DOHH2 (cell line): ENCODE data around the gene CACNA2D4.

Experiments used
- H3F3A ChIP-seq: fragments of 200-600 bp; sonication (generic), shearing (Covaris generic); 2 replicates; pipeline ENCODE4 v1.6.0; 2016; ENCODE audit warnings: antibody characterized with exemption, mild to moderate bottlenecking; ENCODE audit not compliant: control insufficient read depth, insufficient read depth
- H3K27ac ChIP-seq: fragments of 200-600 bp; sonication (generic); 2 replicates; pipeline ENCODE4 v1.5.1; 2014; ENCODE audit warnings: low read depth, mild to moderate bottlenecking, low read length, moderate library complexity
- H3K27me3 ChIP-seq: fragments of 200-600 bp; sonication (generic); 2 replicates; pipeline ENCODE4 v1.6.1; 2014; ENCODE audit warnings: mild to moderate bottlenecking, low read length, mixed read lengths; ENCODE audit not compliant: control insufficient read depth
- H3K36me3 ChIP-seq: fragments of 200-600 bp; sonication (generic); 2 replicates; pipeline ENCODE4 v1.6.1; 2014; ENCODE audit warnings: mild to moderate bottlenecking, low read length, moderate library complexity, mixed read lengths; ENCODE audit not compliant: control insufficient read depth
- H3K4me1 ChIP-seq: fragments of 200-600 bp; sonication (generic); 2 replicates; pipeline ENCODE4 v1.6.1; 2014; ENCODE audit warnings: mild to moderate bottlenecking, low read length, mixed read lengths; ENCODE audit not compliant: control insufficient read depth
- H3K4me2 ChIP-seq: fragments of 200-600 bp; sonication (generic); 2 replicates; pipeline ENCODE4 v1.6.0; 2014; ENCODE audit warnings: mild to moderate bottlenecking, low read length, moderate library complexity
- H3K4me3 ChIP-seq: fragments of 200-600 bp; sonication (generic); 2 replicates; pipeline ENCODE4 v1.5.1; 2014; ENCODE audit warnings: mild to moderate bottlenecking, low read length, mixed read lengths
- H3K79me2 ChIP-seq: fragments of 200-600 bp; sonication (generic); 2 replicates; pipeline ENCODE4 v1.6.1; 2014; ENCODE audit warnings: mild to moderate bottlenecking, low read length, mixed read lengths; ENCODE audit not compliant: control insufficient read depth
- H3K9me2 ChIP-seq: fragments of 200-600 bp; sonication (generic); replicated peaks from 2 replicates; pipeline ENCODE4 v1.6.1; 2014; ENCODE audit warnings: mild to moderate bottlenecking, low read length, mixed read lengths; ENCODE audit not compliant: control insufficient read depth
- H3K9me3 ChIP-seq: fragments of 200-600 bp; sonication (generic); 2 replicates; pipeline ENCODE4 v1.6.1; 2014; ENCODE audit warnings: antibody characterized with exemption, low read length, mixed read lengths; ENCODE audit not compliant: control insufficient read depth, insufficient read depth
- H4K20me1 ChIP-seq: fragments of 200-600 bp; sonication (generic); 2 replicates; pipeline ENCODE4 v1.6.0; 2014; ENCODE audit warnings: low read depth, mild to moderate bottlenecking, antibody characterized with exemption, low read length, moderate library complexity; ENCODE audit not compliant: control insufficient read depth, insufficient read depth
- EZH2phosphoT487 ChIP-seq: fragments of 200-600 bp; sonication (generic); IDR thresholded peaks from 2 replicates; pipeline ENCODE4 v1.6.1; 2017; ENCODE audit warnings: borderline replicate concordance, mild to moderate bottlenecking, antibody characterized with exemption, low read length, moderate library complexity, mixed read lengths
- TF ChIP-seq, protein P1 (sequence below): fragments of 200-600 bp; sonication (generic); IDR thresholded peaks from one replicate; pipeline ENCODE4 v1.5.1; 2014; ENCODE audit warnings: antibody characterized with exemption, mild to moderate bottlenecking, low read depth, low read length; ENCODE audit not compliant: poor library complexity, severe bottlenecking

Gene CACNA2D4

GRCh38 chr12:1750300-1750699, 168.2 kb downstream of the CACNA2D4 start:
- Histone ChIP-seq H4K20me1 (peaks cover 4% of the 10 kb centered on the region; the same call in 1 of the 2 replicates), H3K27me3 (no peaks in the 10 kb centered on the region), H3K4me2 (no peak overlapping the region), H3K9me2 (no peaks in the 10 kb centered on the region), H3K27ac (no peak overlapping the region), H3F3A (peaks cover 7% of the 10 kb centered on the region; the same call in 1 of the 2 replicates), H3K9me3 (peaks cover 17% of the 10 kb centered on the region; the same call in 1 of the 2 replicates), H3K36me3 (peaks cover 47% of the 10 kb centered on the region), H3K4me3 (no peak overlapping the region), H3K4me1 (peaks cover 6% of the 10 kb centered on the region), H3K79me2 (peaks cover 77% of the 10 kb centered on the region)
- TF ChIP-seq, protein P1, sequence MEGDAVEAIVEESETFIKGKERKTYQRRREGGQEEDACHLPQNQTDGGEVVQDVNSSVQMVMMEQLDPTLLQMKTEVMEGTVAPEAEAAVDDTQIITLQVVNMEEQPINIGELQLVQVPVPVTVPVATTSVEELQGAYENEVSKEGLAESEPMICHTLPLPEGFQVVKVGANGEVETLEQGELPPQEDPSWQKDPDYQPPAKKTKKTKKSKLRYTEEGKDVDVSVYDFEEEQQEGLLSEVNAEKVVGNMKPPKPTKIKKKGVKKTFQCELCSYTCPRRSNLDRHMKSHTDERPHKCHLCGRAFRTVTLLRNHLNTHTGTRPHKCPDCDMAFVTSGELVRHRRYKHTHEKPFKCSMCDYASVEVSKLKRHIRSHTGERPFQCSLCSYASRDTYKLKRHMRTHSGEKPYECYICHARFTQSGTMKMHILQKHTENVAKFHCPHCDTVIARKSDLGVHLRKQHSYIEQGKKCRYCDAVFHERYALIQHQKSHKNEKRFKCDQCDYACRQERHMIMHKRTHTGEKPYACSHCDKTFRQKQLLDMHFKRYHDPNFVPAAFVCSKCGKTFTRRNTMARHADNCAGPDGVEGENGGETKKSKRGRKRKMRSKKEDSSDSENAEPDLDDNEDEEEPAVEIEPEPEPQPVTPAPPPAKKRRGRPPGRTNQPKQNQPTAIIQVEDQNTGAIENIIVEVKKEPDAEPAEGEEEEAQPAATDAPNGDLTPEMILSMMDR, result no peak
- no peak for TF ChIP-seq EZH2phosphoT487

- H3F3A ChIP-seq, result peaks cover 7% of the 10 kb centered on the region; the same call in 1 of the 2 replicates
- H3K9me3 ChIP-seq, result peaks cover 17% of the 10 kb centered on the region; the same call in 1 of the 2 replicates
- H3K4me2 ChIP-seq, result no peak overlapping the region
- TF ChIP-seq, protein P1, result no peak
- TF ChIP-seq EZH2phosphoT487, result no peak
- peaks cover 89% of the 10 kb centered on the region for H3K79me2 ChIP-seq
- peaks cover 4% of the 10 kb centered on the region; the same call in 1 of the 2 replicates for H4K20me1 ChIP-seq
- H3K27me3 ChIP-seq, result no peaks in the 10 kb centered on the region
- H3K4me3 ChIP-seq, result no peak overlapping the region
- H3K27ac ChIP-seq, result no peak overlapping the region
- H3K9me2 ChIP-seq, result no peaks in the 10 kb centered on the region
- peaks cover 10% of the 10 kb centered on the region for H3K4me1 ChIP-seq
- peaks cover 40% of the 10 kb centered on the region for H3K36me3 ChIP-seq
Observed at GRCh38 chr12:1749019-1749418, 169.4 kb downstream of the CACNA2D4 start.

- H3K79me2 ChIP-seq, result peaks cover 95% of the 10 kb centered on the region
- no peak for TF ChIP-seq EZH2phosphoT487
- TF ChIP-seq, protein P1, result no peak
- no peaks in the 10 kb centered on the region for H3K9me2 ChIP-seq
- H3F3A ChIP-seq, result peaks cover 5% of the 10 kb centered on the region; the same call in 1 of the 2 replicates
- H3K4me1 ChIP-seq, result peaks cover 14% of the 10 kb centered on the region
- peaks cover 17% of the 10 kb centered on the region; the same call in 1 of the 2 replicates for H3K9me3 ChIP-seq
- no peak overlapping the region for H3K4me3 ChIP-seq
- no peaks in the 10 kb centered on the region for H3K27me3 ChIP-seq
- H4K20me1 ChIP-seq, result peaks cover 4% of the 10 kb centered on the region; the same call in 1 of the 2 replicates
- no peak overlapping the region for H3K27ac ChIP-seq
- peaks cover 34% of the 10 kb centered on the region for H3K36me3 ChIP-seq
- H3K4me2 ChIP-seq, result no peak overlapping the region
Observed at GRCh38 chr12:1747609-1748008, 170.8 kb downstream of the CACNA2D4 start.
